Measurements from ENCODE around the gene JARID2. TPM values are rescaled to one million over a fixed set of nuclear protein-coding genes. Genes with fewer than 3 reads are reported as not detected.

JARID2 gene
- total RNA-seq, 1 experiment from 2014 or later = 23.6 TPM

- H3K79me2 ChIP-seq (ENCODE audit: insufficient read depth, low read length) = peaks cover 88% of the 10 kb centered on the region
- H3K9me3 ChIP-seq (ENCODE audit: control insufficient read depth in 1 of 2, insufficient read depth in 1 of 2, low read depth in 1 of 2, low read length in 2 of 2) = no peaks in the 10 kb centered on the region
- no peak overlapping the region for H3K9ac ChIP-seq (ENCODE audit: low read length)
- POLR2A ChIA-PET = no interaction called here
- DNase-seq (ENCODE audit: low read depth, low spot score) (no peak), ATAC-seq (no peak)
- CTCF ChIA-PET = no interaction called here
- no peak overlapping the region for H3K4me3 ChIP-seq (replicated peaks in 1 of 2; ENCODE audit: low read depth in 1 of 2, low read length in 2 of 2)
- H3K27me3 ChIP-seq (ENCODE audit: insufficient read depth, low read length) = no peaks in the 10 kb centered on the region
- intact Hi-C loops (cut with micrococcal nuclease) = no loop called here
- peak overlapping the region; percentile 64; the same call in 1 of the 2 replicates for H3K4me2 ChIP-seq (ENCODE audit: low read length)
- no peaks in the 10 kb centered on the region for H4K20me1 ChIP-seq (ENCODE audit: insufficient read depth)
- no peaks in the 10 kb centered on the region for H3K9me2 ChIP-seq (ENCODE audit: insufficient read depth)
- H2AFZ ChIP-seq (ENCODE audit: low read depth, low read length, poor library complexity, severe bottlenecking) = no peak overlapping the region
- no peak overlapping the region for H3K27ac ChIP-seq (ENCODE audit: low read depth, low read length)
- TF ChIP-seq ZFX (IDR thresholded peaks at IDR 0.05) (no peak), CTCF (IDR thresholded peaks at IDR 0.05 in 2 of 3, conservative IDR thresholded peaks at IDR 0.05 in 1 of 3; ENCODE audit: borderline replicate concordance in 1 of 3, insufficient read depth in 1 of 3, low read depth in 2 of 3, low read length in 2 of 3) (no peak), YY1 (IDR thresholded peaks at IDR 0.05; ENCODE audit: extremely low read depth, insufficient replicate concordance, low read depth, low read length) (no peak), EZH2phosphoT487 (IDR thresholded peaks at IDR 0.05; ENCODE audit: borderline replicate concordance) (no peak), REST (IDR thresholded peaks at IDR 0.05; ENCODE audit: low read depth) (no peak), CBX3 (IDR thresholded peaks at IDR 0.05; ENCODE audit: low read depth) (no peak), POLR2AphosphoS5 (IDR thresholded peaks at IDR 0.05; ENCODE audit: low read depth, low read length) (no peak), SP1 (IDR thresholded peaks at IDR 0.05; ENCODE audit: low read depth) (no peak), EZH2 (IDR thresholded peaks at IDR 0.05) (no peak), EGR1 (IDR thresholded peaks at IDR 0.05; ENCODE audit: low read depth) (no peak), SRF (IDR thresholded peaks at IDR 0.05; ENCODE audit: low read depth) (no peak), CEBPB (IDR thresholded peaks at IDR 0.05; ENCODE audit: low read depth) (no peak), FOSL1 (IDR thresholded peaks at IDR 0.05; ENCODE audit: low read depth) (no peak), RAD21 (IDR thresholded peaks at IDR 0.05; ENCODE audit: low read depth) (no peak), POLR2A (IDR thresholded peaks at IDR 0.05; ENCODE audit: borderline replicate concordance, extremely low read depth, insufficient read depth, insufficient read length) (no peak)
- H3K36me3 ChIP-seq (ENCODE audit: control insufficient read depth in 1 of 2, insufficient read depth in 2 of 2, low read length in 2 of 2) = no peaks in the 10 kb centered on the region
- peaks cover 11 to 30% of the 10 kb centered on the region in 2 experiments for H3K4me1 ChIP-seq (ENCODE audit: control insufficient read depth in 1 of 2, insufficient read depth in 2 of 2, low read length in 2 of 2)
- RAD21 ChIA-PET (ENCODE audit: low non-redundant PET in 1 of 2, low total read pairs in 2 of 2, uncharacterized antibody in 2 of 2, unreplicated experiment in 2 of 2) = no interaction called here
- no TSS peak for BruUV-seq (replicated peaks)
These were observed 76.3 kb downstream of the JARID2 start for GRCh38 chr6:15322184-15322583.
